Choroid plexus epithelial cell (primary cell): ENCODE data around the gene APIP.

Experiments
- DNase-seq: peaks from one replicate; pipeline ENCODE4 v3.0.0-alpha.2; 2010; ENCODE audit warnings: low read depth
- H3K4me3 ChIP-seq: 2 replicates; pipeline ENCODE4 v1.5.1; 2011; ENCODE audit warnings: low read depth, mild to moderate bottlenecking, control low read depth, low read length, moderate library complexity
- TF ChIP-seq, protein P1 (sequence below): conservative IDR thresholded peaks from 2 replicates; pipeline ENCODE4 v1.5.1; 2011; ENCODE audit warnings: low read depth, mild to moderate bottlenecking, control low read depth, inconsistent platforms, low read length, moderate library complexity

The APIP gene

DNA sequence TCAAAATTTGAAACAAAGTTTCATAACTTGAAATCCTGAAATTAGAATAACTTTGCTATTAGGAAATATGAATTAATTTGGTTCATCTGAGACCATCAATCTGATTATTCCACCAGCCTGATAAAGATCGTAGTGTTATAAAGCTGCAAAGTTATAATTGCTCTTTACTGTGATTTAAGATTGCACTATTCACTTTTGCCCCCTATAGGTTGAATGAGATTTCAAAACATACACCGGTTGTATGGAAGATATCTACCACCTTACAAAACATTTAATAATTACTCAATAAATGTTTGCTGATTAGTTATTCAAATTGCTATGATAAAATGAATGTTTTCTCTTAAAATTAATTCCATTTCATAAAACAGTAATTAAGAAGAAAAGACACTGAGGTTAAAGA, 26.1 kb downstream of the APIP start:
- no peak for DNase-seq
- TF ChIP-seq, protein P1, sequence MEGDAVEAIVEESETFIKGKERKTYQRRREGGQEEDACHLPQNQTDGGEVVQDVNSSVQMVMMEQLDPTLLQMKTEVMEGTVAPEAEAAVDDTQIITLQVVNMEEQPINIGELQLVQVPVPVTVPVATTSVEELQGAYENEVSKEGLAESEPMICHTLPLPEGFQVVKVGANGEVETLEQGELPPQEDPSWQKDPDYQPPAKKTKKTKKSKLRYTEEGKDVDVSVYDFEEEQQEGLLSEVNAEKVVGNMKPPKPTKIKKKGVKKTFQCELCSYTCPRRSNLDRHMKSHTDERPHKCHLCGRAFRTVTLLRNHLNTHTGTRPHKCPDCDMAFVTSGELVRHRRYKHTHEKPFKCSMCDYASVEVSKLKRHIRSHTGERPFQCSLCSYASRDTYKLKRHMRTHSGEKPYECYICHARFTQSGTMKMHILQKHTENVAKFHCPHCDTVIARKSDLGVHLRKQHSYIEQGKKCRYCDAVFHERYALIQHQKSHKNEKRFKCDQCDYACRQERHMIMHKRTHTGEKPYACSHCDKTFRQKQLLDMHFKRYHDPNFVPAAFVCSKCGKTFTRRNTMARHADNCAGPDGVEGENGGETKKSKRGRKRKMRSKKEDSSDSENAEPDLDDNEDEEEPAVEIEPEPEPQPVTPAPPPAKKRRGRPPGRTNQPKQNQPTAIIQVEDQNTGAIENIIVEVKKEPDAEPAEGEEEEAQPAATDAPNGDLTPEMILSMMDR: peak; percentile 43
- no peak overlapping the region for H3K4me3 ChIP-seq

DNA sequence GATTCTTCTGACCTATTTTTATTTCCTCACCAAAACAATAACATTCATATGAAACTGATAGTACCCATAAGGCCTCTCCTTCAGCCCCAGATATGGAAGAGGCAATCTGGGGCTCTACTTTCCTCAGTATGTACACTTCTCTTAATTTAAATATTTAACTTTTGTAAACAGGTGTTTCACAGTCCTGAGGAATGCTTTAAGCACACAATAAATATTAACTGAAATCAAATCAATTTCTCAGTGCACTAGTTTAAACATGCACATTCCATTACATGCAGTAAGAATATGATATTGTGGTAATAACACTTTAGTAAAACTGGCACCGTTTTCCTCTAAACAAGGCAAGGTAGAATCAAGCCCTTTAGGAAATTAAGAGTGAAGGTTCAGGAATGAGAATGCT, 28.9 kb downstream of the APIP start:
- H3K4me3 ChIP-seq: no peak overlapping the region
- no peak for DNase-seq
- TF ChIP-seq, protein P1: no peak

DNA sequence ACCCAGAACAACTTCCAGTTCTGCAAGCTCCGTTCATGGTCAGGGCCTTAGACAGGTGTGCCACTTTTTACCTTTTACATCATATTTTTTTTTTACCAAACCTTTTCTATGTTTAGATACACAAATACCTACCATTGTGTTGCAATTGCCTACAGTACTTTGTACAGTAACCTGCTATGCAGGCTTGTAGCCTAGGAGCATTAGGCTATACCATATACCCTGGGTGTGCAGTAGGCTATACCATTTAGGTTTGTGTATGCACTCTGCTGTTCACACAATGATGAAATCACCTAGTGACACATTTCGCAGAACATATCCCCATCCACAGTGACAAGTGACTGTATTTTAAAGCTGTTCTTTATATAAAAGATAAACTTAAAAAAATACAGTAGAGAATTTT, 29.6 kb downstream of the APIP start:
- no peak for DNase-seq
- no peak overlapping the region for H3K4me3 ChIP-seq
- TF ChIP-seq, protein P1: no peak

DNA sequence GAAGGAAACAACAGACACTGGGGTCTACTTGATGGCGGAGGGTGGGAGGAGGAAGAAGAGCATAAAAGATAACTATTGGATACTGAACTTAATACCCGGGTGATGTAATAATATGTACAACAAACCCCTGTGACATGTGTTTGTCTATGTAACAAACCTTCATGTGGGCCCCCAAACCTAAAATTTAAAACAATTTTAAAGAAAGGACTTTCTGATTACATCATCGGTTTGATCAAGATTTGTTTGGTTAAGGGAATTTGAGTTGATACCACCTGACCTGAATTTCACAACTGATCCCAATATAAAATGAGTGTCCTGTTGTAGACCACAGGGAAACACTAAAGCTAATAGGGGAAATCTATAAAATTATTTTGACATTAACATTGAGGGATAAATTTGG, 34.3 kb downstream of the APIP start:
- TF ChIP-seq, protein P1: no peak
- no peak overlapping the region for H3K4me3 ChIP-seq
- DNase-seq: no peak

DNA sequence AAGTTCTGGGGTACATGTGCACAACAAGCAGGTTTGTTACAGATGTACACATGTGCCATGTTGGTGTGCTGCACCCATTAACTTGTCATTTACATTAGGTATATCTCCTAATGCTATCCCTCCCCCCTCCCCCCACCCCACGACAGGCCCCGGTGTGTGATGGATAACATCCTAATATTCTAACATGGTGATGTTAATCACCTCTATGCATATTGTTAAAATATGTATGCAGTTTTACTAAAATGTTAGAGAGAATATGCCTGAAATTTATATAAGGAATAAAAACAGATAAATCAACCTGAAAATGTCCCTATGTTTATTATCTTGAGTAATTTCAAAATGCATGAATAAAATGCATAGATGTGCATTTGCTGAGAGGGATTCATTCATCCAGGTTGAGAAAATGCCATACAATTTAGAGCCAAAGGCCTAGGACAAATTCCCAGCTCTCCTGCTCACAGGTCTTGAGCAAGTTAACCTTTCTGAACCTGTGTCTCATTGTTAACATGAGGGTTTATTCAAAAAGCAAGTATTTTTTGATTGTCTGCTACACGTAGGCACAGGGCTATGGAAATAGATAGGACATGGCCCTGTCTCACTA, 38.7 kb downstream of the APIP start:
- DNase-seq: no peak
- H3K4me3 ChIP-seq: no peak overlapping the region
- TF ChIP-seq, protein P1: no peak

DNA sequence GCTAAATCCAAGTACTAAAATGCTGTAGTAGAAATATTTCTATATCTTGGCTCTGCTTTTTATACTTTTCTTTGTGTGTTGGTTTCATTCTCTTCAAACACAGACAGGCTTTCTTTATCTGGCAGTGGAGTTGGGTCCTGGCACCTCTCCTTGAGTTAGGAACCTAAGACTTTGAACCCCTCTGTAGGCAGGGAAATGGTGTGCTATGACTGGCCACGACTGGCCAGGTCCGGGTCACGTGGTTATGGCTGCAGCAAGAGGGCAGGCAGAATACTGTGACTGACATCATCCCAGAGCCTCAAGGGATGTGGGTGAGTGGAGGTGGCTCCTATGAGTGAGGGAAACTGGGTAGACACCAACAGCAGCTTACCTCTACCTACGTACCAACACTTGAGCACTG, 42.0 kb downstream of the APIP start:
- TF ChIP-seq, protein P1: no peak

DNA sequence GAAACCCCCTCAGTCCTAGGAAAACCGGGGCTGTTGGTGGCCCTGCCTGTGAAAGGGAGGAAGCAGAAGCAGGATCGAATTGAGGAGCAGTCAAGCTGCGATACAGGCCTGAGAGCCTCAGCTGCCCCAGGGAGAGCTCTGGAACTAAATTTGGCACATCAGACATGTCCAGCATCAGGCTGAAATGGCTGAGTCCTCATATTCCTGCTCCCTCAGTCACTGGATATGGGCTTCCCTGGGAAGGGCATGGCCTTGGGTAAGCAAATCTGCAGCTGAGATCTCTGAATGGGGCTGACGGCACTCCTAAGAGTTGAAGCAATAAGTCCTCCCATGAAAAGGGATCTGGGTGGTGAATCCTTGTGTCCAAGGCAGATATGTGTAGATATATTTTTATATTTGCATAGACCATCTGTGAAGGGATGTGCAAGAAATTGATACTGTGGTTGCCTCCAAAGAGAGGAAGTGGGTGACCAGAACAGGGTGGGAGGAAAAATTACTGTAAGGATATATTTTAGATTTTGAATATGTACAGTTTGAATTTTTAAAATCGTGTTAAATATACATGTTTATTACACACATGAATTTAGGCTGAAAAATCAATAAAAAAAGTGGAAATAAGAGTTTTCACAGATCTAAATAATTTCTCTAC, 45.5 kb downstream of the APIP start:
- TF ChIP-seq, protein P1: no peak
- no peak for DNase-seq
- H3K4me3 ChIP-seq: no peak overlapping the region

More for the DNA sequence above, 42.0 kb downstream of the APIP start:
- no peak overlapping the region for H3K4me3 ChIP-seq
- DNase-seq: no peak
